Activated CD4-positive, alpha-beta T cell treated with anti-CD3 and anti-CD28 coated beads for 36 hours (primary cell): ENCODE results near the gene SLC7A1. TPM values are rescaled to one million over a fixed set of nuclear protein-coding genes. Genes with fewer than 3 reads are reported as not detected.
A peak's percentile ranks its signal among the peaks of the same experiment; 100 is the strongest.

Source experiments
- ATAC-seq: fragments of 200-7000 bp; cut with Tn5 transposase; one replicate; pipeline ENCODE4 v1.10.0; 2021; ENCODE audit warnings: mild to moderate bottlenecking, moderate library complexity
- CTCF ChIA-PET: fragments of 350-600 bp; sonication (Branson Sonifier 250); formaldehyde crosslinking; loops from one replicate; lab custom pipeline; 2021; ENCODE audit warnings: antibody characterized with exemption; lab: Charles Lee
- POLR2A ChIA-PET: fragments of 350-600 bp; sonication (Branson Sonifier 250); formaldehyde crosslinking; loops from one replicate; lab custom pipeline; 2021; ENCODE audit warnings: antibody characterized with exemption, inconsistent platforms; lab: Charles Lee
- DNase-seq: peaks from one replicate; pipeline ENCODE4 v3.0.0-alpha.2; 2020
- H3K27ac Mint-ChIP-seq: one replicate; pipeline ENCODE4 v1.8.0; 2021; ENCODE audit warnings: mixed read lengths
- H3K27me3 Mint-ChIP-seq: one replicate; pipeline ENCODE4 v1.8.0; 2021; ENCODE audit warnings: mixed read lengths
- H3K36me3 Mint-ChIP-seq: one replicate; pipeline ENCODE4 v1.8.0; 2021; ENCODE audit warnings: low read depth, mixed read lengths
- H3K4me1 Mint-ChIP-seq: one replicate; pipeline ENCODE4 v1.8.0; 2021; ENCODE audit warnings: mixed read lengths
- H3K4me3 Mint-ChIP-seq: one replicate; pipeline ENCODE4 v1.8.0; 2021; ENCODE audit warnings: mild to moderate bottlenecking, moderate library complexity, mixed read lengths
- H3K9me3 Mint-ChIP-seq: one replicate; pipeline ENCODE4 v1.8.0; 2021; ENCODE audit warnings: low read depth, mixed read lengths
- intact Hi-C, 2 experiments: fragments of 100-400 bp; cut with DNase I in 1 of 2; cut with micrococcal nuclease in 1 of 2; formaldehyde crosslinking; loops; one replicate each; pipeline versions ENCODE4 v1.14.2 to v1.15.1; 2022 to 2024; cut with DNase I, micrococcal nuclease
- total RNA-seq, 2 experiments: library from RNA; stranded (reverse); gene quantifications; one replicate each; pipeline ENCODE4 v1.2.3, GENCODE V29; 2021

SLC7A1 gene
- total RNA-seq, 2 experiments from 2014 or later = 91.1 to 126 TPM

DNA sequence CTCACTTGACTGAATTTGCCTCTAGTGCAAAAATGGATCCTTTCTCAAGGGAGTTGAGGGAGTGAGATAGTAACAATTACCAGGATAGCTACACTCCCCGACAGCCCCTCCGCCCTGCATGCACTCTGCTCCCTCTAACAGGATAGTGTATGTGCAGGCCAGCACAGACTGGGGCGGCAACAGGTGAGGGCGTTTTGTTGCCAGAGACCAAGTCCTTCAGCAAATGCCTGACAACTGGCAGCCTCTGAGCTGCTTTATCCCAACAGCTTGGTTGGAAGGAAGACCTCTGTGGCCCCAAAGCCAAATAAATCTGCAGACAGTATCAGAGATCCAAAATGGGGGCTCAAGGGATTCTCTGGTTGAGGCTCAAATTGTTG is 86.6 kb downstream of the SLC7A1 start:
- Mint-ChIP-seq H3K27me3 (peaks cover 3% of the 10 kb centered on the region), H3K36me3 (peaks cover 24% of the 10 kb centered on the region), H3K4me1 (no peaks in the 10 kb centered on the region), H3K4me3 (no peak overlapping the region), H3K27ac (no peak overlapping the region), H3K9me3 (no peaks in the 10 kb centered on the region)
- intact Hi-C loops = loop anchor here (1.0 to 10.0 kb wide), 5 partner anchors 198 to 606 kb away; no protein-coding TSS in a partner anchor
- CTCF ChIA-PET = interaction anchor here (0.6 to 3.9 kb wide), 21 partner anchors 9 to 608 kb away, joined by 3 to 31 read pairs (median 6); no protein-coding TSS in a partner anchor
- no peak for DNase-seq
- ATAC-seq = no peak
- POLR2A ChIA-PET = no interaction called here

DNA sequence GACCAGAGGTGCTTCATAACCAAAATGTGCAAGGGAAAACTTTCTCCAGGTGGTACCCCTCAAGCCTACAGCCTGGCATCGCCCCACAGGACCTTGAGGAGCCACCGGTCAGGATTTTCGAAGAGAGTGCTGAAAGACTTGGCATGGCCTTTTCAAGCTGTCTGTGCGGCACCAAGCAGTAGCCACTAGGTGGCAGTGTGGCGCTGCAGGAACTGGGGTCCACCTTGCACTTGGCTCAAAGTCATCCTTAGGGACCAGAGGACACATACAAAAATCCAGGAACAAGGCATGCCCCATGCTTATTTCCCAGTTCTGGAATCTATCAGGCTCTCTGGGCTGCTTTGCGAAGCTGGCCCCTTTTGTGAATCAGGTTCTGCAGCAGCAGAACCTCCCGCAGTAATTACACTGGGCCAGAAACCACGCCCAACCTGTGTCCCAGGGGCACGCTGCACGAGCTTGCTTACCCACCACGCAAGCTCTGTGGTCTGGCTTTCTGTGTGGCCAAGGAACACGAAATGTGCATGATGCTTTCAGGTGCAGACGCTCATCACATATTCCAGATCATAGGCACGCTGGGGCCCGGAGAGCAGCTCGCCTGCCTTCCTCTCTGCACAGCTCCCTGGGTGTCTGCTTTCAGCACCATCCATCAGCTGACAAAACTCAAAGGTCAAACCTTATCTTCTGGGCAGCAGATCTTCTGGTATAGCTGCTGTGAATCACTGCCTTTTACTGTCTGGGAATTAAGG is 87.2 kb downstream of the SLC7A1 start:
- H3K4me3 Mint-ChIP-seq = no peak overlapping the region
- no peaks in the 10 kb centered on the region for H3K4me1 Mint-ChIP-seq
- H3K27me3 Mint-ChIP-seq = peaks cover 3% of the 10 kb centered on the region
- peak; percentile 80 for ATAC-seq
- CTCF ChIA-PET = interaction anchor here (0.6 to 3.9 kb wide), 23 partner anchors 8 to 608 kb away, joined by 3 to 31 read pairs (median 6); no protein-coding TSS in a partner anchor
- no peaks in the 10 kb centered on the region for H3K9me3 Mint-ChIP-seq
- POLR2A ChIA-PET = no interaction called here
- intact Hi-C loops = loop anchor here (1.0 to 10.0 kb wide), 5 partner anchors 199 to 607 kb away; no protein-coding TSS in a partner anchor
- no peak overlapping the region for H3K27ac Mint-ChIP-seq
- DNase-seq = peak; percentile 86
- peaks cover 19% of the 10 kb centered on the region for H3K36me3 Mint-ChIP-seq

DNA sequence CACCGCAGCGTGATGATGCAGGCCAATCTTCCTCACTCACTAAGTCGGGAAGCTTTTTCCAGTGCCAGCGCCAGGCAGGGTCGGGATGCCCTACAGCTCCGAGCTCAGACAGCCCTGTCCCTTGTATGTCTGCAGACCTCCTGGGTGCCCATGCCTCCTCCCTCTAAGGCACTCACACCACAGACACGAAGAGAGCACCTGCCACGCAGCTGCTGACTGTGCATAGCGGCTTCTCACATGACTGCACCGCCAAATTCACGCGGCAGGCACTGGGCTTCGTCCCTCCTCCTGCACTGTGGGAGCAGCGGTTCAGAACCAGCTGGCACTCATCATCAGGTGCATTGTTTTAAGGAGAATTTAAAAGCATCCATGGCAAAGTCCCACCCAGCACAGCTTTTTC is 88.1 kb downstream of the SLC7A1 start:
- Mint-ChIP-seq H3K4me1 (no peaks in the 10 kb centered on the region), H3K9me3 (no peaks in the 10 kb centered on the region), H3K27me3 (peaks cover 7% of the 10 kb centered on the region), H3K36me3 (peaks cover 15% of the 10 kb centered on the region), H3K4me3 (no peak overlapping the region), H3K27ac (no peak overlapping the region)
- intact Hi-C loops = loop anchor here in 1 of 2 experiments (10.0 kb wide), 1 partner anchor 607 kb away; no protein-coding TSS in a partner anchor
- CTCF ChIA-PET = interaction anchor here (0.6 to 3.9 kb wide), 9 partner anchors 11 to 836 kb away, joined by 3 to 31 read pairs (median 8); no protein-coding TSS in a partner anchor
- POLR2A ChIA-PET = no interaction called here
- ATAC-seq (no peak), DNase-seq (no peak)

DNA sequence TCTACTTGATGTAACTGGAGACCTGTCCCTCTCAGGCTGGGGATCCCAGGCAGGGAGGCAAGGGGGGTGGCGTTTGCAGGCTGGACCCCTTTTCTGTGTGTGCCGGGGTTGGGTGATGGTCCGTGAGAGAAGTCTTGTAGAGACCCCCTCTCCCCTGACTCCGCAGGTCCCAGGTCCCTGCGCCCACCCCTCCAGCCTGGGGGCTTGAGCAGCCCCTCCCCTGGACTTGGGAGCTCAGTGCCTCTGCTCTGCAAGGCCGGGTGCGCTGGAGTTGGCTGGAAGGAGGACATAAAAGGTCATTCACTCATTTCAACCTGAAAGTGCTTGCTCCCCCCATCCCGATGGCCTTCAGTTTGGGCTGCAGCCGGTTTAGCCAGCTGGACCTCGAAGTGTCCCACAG is 89.5 kb downstream of the SLC7A1 start:
- intact Hi-C loops = loop anchor here in 1 of 2 experiments (10.0 kb wide), 1 partner anchor 609 kb away; no protein-coding TSS in a partner anchor
- ChIA-PET POLR2A (no interaction called here), CTCF (interaction anchor here (0.7 to 3.8 kb wide), 3 partner anchors 9 to 73 kb away, joined by 3 to 17 read pairs (median 13); no protein-coding TSS in a partner anchor)
- no peaks in the 10 kb centered on the region for H3K4me1 Mint-ChIP-seq
- H3K27me3 Mint-ChIP-seq = peaks cover 7% of the 10 kb centered on the region
- no peaks in the 10 kb centered on the region for H3K9me3 Mint-ChIP-seq
- no peak overlapping the region for H3K27ac Mint-ChIP-seq
- H3K4me3 Mint-ChIP-seq = no peak overlapping the region
- ATAC-seq = no peak
- peaks cover 4% of the 10 kb centered on the region for H3K36me3 Mint-ChIP-seq
- DNase-seq = no peak

DNA sequence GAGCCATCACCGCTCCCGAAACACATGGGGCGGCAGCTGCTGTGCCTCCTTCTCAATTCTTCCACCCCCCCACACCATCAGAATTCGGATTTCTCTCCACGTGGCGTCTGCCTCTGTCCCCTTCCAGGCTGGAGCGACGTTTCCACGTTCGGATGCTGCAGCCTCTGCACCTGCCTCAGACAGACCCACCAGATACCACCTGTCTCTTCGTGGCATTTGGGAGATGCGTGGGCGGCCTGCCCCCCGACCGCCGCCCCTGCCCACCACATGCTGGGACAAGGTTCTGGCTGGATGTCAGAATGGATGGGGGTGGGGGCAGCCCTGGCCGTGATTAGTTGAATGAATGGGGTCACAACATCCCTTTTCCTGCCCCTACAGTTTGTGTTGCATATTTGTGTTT is 90.0 kb downstream of the SLC7A1 start:
- peaks cover 2% of the 10 kb centered on the region for H3K36me3 Mint-ChIP-seq
- H3K4me1 Mint-ChIP-seq = no peaks in the 10 kb centered on the region
- H3K4me3 Mint-ChIP-seq = no peak overlapping the region
- intact Hi-C loops = loop anchor here in 1 of 2 experiments (10.0 kb wide), 1 partner anchor 609 kb away; no protein-coding TSS in a partner anchor
- no peak overlapping the region for H3K27ac Mint-ChIP-seq
- ChIA-PET CTCF (interaction anchor here (0.7 to 3.8 kb wide), 3 partner anchors 9 to 73 kb away, joined by 3 to 17 read pairs (median 13); no protein-coding TSS in a partner anchor), POLR2A (no interaction called here)
- no peaks in the 10 kb centered on the region for H3K9me3 Mint-ChIP-seq
- ATAC-seq (no peak), DNase-seq (no peak)
- H3K27me3 Mint-ChIP-seq = peaks cover 7% of the 10 kb centered on the region

DNA sequence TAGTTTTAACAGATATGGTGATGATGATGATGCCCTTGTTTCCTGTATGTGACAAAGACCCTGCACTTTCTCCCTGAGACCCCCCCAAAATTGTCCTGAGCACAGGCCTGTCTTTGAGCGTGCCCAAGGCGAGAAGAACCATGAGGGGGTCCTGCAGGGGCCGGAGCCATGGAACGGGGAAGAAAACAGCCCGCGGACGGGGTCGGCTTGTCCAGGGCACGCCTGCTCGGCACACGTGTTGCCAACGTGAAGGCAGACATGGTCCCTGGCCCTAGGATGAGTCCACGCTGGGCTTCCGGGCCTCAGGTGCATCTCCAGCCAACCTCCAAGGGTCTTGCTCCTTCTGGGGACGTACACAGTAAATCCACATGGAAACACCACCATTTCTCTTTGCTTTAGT is 90.8 kb downstream of the SLC7A1 start:
- CTCF ChIA-PET = no interaction called here
- no peaks in the 10 kb centered on the region for H3K9me3 Mint-ChIP-seq
- POLR2A ChIA-PET = no interaction called here
- DNase-seq (no peak), ATAC-seq (no peak)
- H3K27me3 Mint-ChIP-seq = peaks cover 7% of the 10 kb centered on the region
- H3K4me3 Mint-ChIP-seq = no peak overlapping the region
- no peaks in the 10 kb centered on the region for H3K4me1 Mint-ChIP-seq
- no peaks in the 10 kb centered on the region for H3K36me3 Mint-ChIP-seq
- intact Hi-C loops = loop anchor here in 1 of 2 experiments (10.0 kb wide), 1 partner anchor 610 kb away; no protein-coding TSS in a partner anchor
- no peak overlapping the region for H3K27ac Mint-ChIP-seq

DNA sequence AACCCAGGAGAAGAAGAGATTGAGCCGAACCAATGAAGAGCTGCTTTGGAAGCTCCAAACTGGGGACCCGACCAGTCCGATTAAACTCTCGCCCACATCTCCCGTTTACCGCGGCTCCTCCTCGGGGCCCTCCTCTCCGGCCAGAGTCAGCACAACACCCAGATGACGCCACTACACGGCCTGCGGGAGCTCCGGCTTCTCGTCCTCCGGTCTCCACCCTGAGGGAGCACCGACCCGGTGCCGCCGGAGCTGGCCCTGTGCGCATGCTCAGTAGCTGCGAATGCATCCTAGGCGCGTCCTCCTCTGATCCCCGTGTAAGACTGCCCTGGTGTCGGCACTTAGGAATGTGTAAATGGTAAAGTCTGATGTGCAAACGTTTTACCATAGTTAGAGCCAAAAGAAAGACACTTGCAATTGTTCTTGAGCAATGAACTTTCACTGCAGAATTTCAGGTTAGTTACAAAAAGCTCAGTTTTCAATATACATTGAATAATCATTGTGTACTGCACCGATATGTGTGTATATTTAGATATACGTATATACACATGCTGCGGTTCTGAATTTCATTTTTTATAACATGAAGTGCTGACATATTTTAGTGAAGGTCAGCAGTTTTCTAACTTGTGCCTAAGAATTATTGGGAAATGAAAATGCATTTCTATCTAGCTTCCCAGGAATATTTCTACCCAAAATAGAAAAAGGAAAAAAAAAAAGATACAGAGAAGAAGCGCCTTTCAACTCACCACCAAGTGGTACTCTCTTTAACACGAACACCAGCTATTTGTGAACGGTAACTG is 92.2 kb downstream of the SLC7A1 start:
- H3K27ac Mint-ChIP-seq = no peak overlapping the region
- DNase-seq (peak; percentile 34), ATAC-seq (no peak)
- H3K4me3 Mint-ChIP-seq = no peak overlapping the region
- intact Hi-C loops = loop anchor here in 1 of 2 experiments (10.0 kb wide), 1 partner anchor 612 kb away; no protein-coding TSS in a partner anchor
- H3K4me1 Mint-ChIP-seq = no peaks in the 10 kb centered on the region
- peaks cover 7% of the 10 kb centered on the region for H3K27me3 Mint-ChIP-seq
- H3K36me3 Mint-ChIP-seq = no peaks in the 10 kb centered on the region
- CTCF ChIA-PET = interaction anchor here (0.9 to 1.1 kb wide), 2 partner anchors 60 to 210 kb away, joined by 3 to 4 read pairs; no protein-coding TSS in a partner anchor
- H3K9me3 Mint-ChIP-seq = no peaks in the 10 kb centered on the region
- POLR2A ChIA-PET = interaction anchor here (0.8 kb wide), 1 partner anchor 12 kb away, joined by 3 read pairs; no protein-coding TSS in a partner anchor

DNA sequence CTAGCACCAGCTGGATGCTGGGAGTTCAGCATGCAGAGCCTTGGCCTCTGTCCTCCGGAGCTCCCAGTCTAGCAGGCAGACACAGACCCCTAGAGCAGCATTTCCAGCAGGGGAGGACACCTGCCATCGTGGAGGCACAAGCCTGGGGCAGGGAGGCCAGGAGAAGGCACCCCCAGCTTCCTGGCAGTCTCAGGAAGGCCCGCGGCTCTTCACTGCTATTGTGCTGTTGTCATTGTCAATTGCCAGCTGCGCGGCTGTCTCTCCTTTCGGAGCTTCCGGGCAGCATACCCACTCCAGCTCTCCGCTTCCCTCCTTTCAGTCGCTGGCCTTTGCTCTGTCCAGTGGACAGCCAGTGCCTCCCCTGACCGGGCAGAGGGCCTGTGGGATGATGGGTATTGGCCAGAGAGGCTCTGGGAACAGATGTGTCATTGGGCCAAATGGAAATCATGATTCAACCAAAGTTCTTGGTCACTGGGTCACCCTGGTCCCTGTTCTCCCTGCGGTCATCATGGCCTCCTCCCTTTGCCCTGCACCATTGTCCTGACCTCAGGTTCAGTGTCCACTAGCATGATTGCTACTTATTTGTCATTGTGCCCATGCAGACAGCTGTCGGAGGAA is 93.0 kb downstream of the SLC7A1 start:
- Mint-ChIP-seq H3K36me3 (no peaks in the 10 kb centered on the region), H3K4me1 (no peaks in the 10 kb centered on the region), H3K4me3 (no peak overlapping the region), H3K27ac (no peak overlapping the region), H3K27me3 (peaks cover 7% of the 10 kb centered on the region), H3K9me3 (no peaks in the 10 kb centered on the region)
- DNase-seq = no peak
- CTCF ChIA-PET = interaction anchor here (1.1 kb wide), 1 partner anchor 211 kb away, joined by 4 read pairs; no protein-coding TSS in a partner anchor
- no peak for ATAC-seq
- intact Hi-C loops = loop anchor here in 1 of 2 experiments (10.0 kb wide), 1 partner anchor 612 kb away; no protein-coding TSS in a partner anchor
- POLR2A ChIA-PET = interaction anchor here (0.6 kb wide), 1 partner anchor 26 kb away, joined by 3 read pairs; no protein-coding TSS in a partner anchor

DNA sequence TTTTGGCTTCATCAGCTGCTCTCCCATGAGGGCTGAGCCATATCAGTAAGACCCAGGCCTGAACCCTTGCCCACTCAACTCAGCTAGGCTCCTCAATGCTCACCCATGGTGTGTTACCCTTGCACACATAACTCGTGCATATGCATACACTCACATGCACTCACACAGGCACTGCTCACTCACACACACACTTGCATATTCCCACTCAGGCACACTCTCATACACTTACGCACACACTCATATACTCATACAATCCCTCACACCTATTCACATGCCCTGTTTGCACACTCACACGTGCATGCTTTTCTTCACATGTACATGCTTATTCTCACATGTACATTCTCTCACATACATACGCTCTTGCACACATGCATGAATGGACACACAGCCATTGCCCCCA is 93.8 kb downstream of the SLC7A1 start:
- peaks cover 11% of the 10 kb centered on the region for H3K27me3 Mint-ChIP-seq

DNA sequence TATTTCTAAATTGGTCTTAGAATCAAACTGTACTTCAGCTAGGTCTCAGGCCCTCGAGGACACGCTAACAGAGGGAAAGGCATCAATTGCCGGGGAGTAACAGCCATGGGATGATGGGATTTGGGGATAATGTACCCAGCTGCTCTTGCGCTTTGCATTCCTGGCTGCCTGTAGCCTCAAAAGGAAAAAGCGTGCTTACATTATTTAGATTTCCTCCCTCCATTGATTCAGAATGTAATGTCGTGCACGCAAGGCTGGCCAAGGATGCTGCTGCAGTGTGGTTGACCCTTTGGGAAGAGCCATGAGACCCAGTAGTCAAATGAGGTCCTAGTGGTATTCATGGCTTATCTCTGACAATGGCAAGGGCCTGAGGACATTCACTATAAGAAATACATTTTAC is 95.1 kb downstream of the SLC7A1 start:
- Mint-ChIP-seq H3K4me3 (no peak overlapping the region), H3K4me1 (peaks cover 3% of the 10 kb centered on the region), H3K36me3 (no peaks in the 10 kb centered on the region), H3K27ac (no peak overlapping the region), H3K9me3 (no peaks in the 10 kb centered on the region), H3K27me3 (peaks cover 21% of the 10 kb centered on the region)
- ATAC-seq (no peak), DNase-seq (no peak)
- CTCF ChIA-PET = interaction anchor here (0.6 to 0.8 kb wide), 2 partner anchors 8 to 24 kb away, joined by 3 to 4 read pairs; no protein-coding TSS in a partner anchor
- POLR2A ChIA-PET = no interaction called here
- intact Hi-C loops = loop anchor here in 1 of 2 experiments (10.0 kb wide), 1 partner anchor 614 kb away; no protein-coding TSS in a partner anchor

More for the DNA sequence above, 93.8 kb downstream of the SLC7A1 start:
- ChIA-PET CTCF (no interaction called here), POLR2A (interaction anchor here (0.6 kb wide), 1 partner anchor 26 kb away, joined by 3 read pairs; no protein-coding TSS in a partner anchor)
- Mint-ChIP-seq H3K4me1 (no peaks in the 10 kb centered on the region), H3K4me3 (no peak overlapping the region), H3K27ac (no peak overlapping the region), H3K36me3 (no peaks in the 10 kb centered on the region), H3K9me3 (no peaks in the 10 kb centered on the region)
- no peak for ATAC-seq
- intact Hi-C loops = loop anchor here in 1 of 2 experiments (10.0 kb wide), 1 partner anchor 613 kb away; no protein-coding TSS in a partner anchor
- DNase-seq = no peak
